Spleen (tissue), 7 donors: ENCODE results near the gene NUDT7.

Experiments used
- POLR2A ChIP-seq, 3 donors: fragments of 450-650 bp; IDR thresholded peaks; one replicate each; pipeline ENCODE4 v1.5.1; 2017; ENCODE audit warnings: antibody characterized with exemption in 3 of 3, mild to moderate bottlenecking in 1 of 3
- TF ChIP-seq, protein P1 (sequence below), 11 experiments: fragments of 200-600 bp in 7 of 11; fragments of 450-650 bp in 4 of 11; sonication (generic) in 4 of 11; IDR thresholded peaks in 8 of 11; conservative IDR thresholded peaks in 3 of 11; 1 replicate in 7 of 11; 2 replicates in 4 of 11; pipeline versions ENCODE4 v1.4.0 to v1.8.0; 2016 to 2021; ENCODE audit warnings: antibody characterized with exemption in 11 of 11, inconsistent platforms in 4 of 11, mild to moderate bottlenecking in 1 of 11
- donor health status: DM: no; HTN: no; CAD: no; lungs with moderate emphysema.
- donor health status: DM: no; HTN: no; CAD: no.
- donor health status: DM: no; HTN: no; CAD: no.

GRCh38 chr16:77684181-77684526 is 38.2 kb upstream of the NUDT7 start:
- TF ChIP-seq, protein P1, sequence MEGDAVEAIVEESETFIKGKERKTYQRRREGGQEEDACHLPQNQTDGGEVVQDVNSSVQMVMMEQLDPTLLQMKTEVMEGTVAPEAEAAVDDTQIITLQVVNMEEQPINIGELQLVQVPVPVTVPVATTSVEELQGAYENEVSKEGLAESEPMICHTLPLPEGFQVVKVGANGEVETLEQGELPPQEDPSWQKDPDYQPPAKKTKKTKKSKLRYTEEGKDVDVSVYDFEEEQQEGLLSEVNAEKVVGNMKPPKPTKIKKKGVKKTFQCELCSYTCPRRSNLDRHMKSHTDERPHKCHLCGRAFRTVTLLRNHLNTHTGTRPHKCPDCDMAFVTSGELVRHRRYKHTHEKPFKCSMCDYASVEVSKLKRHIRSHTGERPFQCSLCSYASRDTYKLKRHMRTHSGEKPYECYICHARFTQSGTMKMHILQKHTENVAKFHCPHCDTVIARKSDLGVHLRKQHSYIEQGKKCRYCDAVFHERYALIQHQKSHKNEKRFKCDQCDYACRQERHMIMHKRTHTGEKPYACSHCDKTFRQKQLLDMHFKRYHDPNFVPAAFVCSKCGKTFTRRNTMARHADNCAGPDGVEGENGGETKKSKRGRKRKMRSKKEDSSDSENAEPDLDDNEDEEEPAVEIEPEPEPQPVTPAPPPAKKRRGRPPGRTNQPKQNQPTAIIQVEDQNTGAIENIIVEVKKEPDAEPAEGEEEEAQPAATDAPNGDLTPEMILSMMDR (IDR thresholded peaks at IDR 0.05 in 8 of 11, conservative IDR thresholded peaks at IDR 0.05 in 3 of 11) = no peak
- no peak for TF ChIP-seq POLR2A (IDR thresholded peaks at IDR 0.05)
